GM21717 (cell line): Measurements from ENCODE around the gene ANKRD27.
A peak's percentile ranks its signal among the peaks of the same experiment; 100 is the strongest.
"Not testable (repeated sequence)": the region's sequence is repeated elsewhere in the genome, so short reads cannot be mapped to it uniquely, and the experiment has no call there.

Experiments
- ATAC-seq: cut with Tn5 transposase; IDR thresholded peaks from one replicate; pipeline ENCODE4 v1.9.1; 2021; ENCODE audit warnings: mild to moderate bottlenecking, moderate library complexity; ENCODE audit not compliant: unreplicated experiment

ANKRD27 gene

GRCh38 chr19:32674931-32675719, at the start of gene ANKRD27:
Gene ANKRD27, minus strand, starts transcription at chr19:32675180. Its CDS starts 16,165 bp downstream, at chr19:32659015.
- ATAC-seq, result peak; percentile 96

DNA sequence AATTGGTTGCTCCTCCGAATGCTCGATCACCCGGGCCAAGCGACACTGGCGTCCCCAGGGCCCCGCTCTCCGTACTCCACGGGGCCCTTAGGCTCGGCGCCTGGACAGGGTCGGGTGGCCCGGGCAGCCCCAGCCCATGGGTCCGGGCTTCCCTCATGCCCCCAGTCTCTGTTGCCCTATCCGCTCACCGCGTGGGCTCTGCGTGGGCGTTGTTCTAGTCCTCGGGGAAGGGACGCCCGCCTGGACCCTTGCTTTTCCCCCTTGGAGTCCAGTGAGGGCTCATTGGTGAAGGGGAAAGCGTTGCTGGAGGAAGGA, 45.9 kb upstream of the ANKRD27 start:
- ATAC-seq, result no peak

DNA sequence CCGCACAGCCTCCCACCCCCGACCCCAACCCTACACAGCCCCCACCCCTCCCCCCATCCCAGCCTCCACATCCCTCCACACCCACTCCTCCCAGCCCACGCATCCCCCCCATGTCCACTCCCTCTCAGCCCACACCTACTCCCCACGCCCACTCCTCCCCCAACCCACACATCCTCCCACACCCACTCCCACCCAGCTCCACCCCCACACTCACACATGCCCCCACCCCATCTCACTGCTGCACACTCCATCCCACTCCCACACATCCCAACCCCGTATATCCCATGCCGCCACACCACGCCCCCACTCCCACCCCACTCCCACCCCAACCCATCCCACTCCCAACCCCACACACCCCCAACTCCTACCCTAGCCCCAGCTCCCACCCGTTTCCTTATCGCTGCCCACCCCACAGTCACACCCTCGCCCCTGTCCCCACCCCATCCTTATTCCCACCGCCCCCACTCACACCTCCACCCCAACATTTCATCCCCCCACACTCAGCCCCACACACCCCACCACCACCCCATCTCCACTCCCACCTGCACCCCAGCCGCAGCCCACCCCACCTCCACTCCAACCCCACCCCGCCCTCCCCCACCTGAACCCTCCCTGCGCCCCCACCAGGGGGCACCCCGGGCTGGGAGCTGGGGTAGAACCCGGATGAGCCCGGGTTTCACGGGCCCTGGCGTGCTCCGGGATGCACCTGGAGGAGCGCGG, 45.4 kb upstream of the ANKRD27 start:
- no peak for ATAC-seq

DNA sequence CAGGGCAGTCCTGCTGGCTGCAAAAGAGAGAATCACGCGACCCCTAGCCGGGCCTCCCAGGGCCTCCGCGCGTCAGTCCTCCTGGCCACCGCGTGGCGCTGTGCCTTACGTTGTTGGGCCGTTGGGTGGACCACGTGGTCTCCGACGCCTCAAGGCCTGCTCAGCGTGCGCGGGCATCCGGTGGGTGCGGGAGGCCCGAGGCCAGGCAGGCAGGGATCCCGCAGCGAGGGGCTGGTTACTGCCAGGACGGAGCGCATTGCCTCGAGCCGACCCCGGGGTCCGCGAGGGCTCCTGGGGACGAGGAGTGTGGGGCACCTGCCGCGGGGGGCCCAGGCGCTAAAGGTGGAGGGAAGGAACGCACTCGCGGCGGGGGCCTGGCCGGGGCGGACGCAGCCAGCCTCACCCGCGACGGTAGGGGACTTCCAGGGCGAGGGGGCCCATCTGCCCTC, 44.7 kb upstream of the ANKRD27 start, which contains the start of gene TDRD12:
Gene TDRD12, plus strand, starts transcription at position 157 of the 449 bp plus-strand sequence. CDS start 306 bp downstream, outside the sequence.
- ATAC-seq, result no peak

- ATAC-seq, result no peak
These were observed 43.3 kb upstream of the ANKRD27 start for GRCh38 chr19:32718286-32718685.

DNA sequence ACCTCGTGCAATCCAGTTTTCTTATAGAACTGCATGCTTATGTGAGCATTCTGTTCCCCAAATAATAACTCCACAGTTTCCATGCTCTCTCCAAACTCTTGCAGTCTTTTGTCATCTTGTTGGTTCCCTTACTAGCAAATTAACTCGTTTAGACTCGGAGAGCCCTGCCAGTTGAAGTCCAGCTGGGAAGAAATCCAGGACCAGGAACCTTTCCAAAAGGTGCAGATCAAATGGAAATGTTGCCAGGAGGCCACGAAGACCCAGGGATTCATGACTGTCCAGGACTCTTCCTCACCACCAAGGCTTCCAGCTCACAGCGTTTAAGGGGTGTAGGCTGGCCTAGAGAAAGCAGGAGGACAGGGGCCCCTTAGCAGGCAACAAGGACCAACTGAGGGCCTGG, 42.5 kb upstream of the ANKRD27 start:
- no peak for ATAC-seq

GRCh38 chr19:32716203-32716602, 41.2 kb upstream of the ANKRD27 start:
- ATAC-seq, result not testable (repeated sequence)

DNA sequence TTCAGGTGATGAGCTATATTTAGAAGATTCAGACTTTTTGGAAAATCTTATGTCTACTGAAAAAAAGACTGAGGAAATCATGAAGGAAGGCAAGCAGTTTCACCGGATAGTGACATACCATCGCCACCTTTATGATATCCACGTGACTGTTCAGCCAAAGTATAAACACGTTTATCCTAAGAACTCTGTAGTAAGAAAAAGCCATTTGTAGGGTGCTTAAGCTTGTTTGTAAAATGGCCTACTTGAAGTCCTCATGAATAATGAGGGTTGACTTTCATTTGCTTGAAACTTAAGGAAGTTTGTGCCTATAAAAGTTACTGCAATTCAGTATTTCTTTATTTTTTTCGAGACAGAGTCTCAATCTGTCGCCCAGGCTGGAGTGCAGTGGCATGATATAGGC, 36.8 kb upstream of the ANKRD27 start:
- no peak for ATAC-seq

DNA sequence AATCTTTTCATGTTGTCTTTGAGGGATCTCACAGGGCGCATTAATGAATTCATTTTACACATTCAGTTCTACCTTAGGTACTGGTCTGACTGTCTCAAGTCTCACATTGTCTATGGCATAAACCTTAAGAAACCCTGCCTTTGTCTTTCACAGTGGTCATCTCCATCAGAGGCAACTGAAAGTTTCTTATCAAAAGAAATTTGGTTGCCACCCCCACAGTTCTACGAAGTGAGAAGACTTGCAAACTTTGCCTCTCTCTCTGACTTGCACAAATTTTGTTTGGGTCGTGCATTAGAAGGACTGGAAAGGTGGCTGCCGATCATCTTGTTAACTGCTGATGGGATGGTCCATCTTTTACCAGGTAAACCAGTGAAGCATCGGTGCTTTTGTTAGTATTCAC, 34.1 kb upstream of the ANKRD27 start:
- no peak for ATAC-seq

GRCh38 chr19:32708457-32708856, 33.5 kb upstream of the ANKRD27 start:
- ATAC-seq, result no peak

DNA sequence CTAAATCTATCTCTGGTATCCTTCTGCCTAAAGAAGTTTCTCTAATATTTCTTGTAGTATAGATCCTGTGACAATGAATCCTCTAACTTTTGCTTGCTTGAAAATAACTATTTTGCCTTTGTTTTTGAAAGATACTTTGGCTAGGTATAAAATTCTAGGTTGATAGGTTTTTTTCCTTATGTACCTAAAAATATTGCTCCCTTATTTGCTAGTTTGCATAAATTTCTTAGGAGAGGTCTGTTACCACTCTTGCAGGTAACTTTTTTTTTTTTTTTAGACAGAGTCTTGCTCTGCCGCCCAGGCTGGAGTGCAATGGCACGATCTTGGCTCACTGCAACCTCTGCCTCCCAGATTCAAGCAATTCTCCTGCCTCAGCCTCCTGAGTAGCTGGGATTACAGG, 29.0 kb upstream of the ANKRD27 start:
- not testable (repeated sequence) for ATAC-seq

DNA sequence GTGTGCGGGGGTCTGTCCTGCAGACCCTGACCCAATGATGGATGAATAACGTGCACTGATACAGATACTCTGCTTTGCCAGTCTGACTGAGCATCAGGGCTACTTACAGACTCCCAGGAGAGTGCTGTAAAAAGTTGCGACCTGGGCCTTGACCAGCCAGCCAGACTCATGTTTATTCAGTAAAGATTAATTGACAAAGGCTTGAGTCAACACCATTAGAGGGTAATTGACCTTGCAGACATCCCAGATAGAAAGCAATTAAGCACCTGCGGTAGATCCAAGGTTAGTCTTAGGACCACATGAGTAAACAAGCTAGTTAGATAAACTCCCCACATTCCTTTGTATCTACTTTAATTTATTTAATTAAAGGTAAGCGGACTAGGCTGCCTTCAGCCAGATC, 27.0 kb upstream of the ANKRD27 start:
- no peak for ATAC-seq

DNA sequence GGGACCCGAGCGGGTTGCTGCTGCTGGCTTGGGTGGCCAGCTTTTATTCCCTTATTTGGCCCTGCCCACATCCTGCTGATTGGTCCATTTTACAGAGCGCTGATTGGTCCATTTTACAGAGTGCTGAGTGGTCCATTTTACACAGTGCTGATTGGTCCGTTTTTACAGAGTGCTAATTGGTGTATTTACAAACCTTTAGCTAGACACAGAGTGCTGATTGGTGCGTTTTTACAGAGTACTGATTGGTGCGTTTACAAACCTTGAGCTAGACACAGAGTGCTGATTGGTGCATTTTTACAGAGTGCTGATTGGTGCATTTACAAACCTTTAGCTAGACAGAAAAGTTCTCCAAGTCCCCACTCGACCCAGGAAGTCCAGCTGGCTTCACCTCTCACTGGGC, 25.1 kb upstream of the ANKRD27 start:
- not testable (repeated sequence) for ATAC-seq

DNA sequence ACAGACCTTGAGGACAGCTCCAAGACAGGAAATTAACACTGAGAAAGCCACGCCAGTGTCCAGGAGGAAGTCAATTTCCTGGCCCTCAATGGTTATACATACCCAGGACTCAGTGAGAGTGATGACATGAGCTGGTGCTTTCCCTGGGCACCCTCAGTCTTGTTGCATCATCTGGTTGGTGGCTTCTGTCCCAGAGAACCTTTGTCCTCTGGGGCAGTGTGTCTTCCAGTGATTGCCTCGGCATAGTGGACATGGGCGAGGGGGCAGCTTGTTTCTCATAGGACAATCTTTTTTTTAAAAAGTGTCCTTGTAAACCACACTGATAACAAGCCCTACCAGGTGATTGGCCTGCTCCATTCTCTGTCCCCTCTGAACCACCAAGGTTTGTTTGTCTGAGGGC, 21.8 kb upstream of the ANKRD27 start:
- ATAC-seq, result not testable (repeated sequence)

- not testable (repeated sequence) for ATAC-seq
These were observed 20.5 kb upstream of the ANKRD27 start for GRCh38 chr19:32695506-32695905.

GRCh38 chr19:32694851-32695250, 19.9 kb upstream of the ANKRD27 start:
- not testable (repeated sequence) for ATAC-seq

GRCh38 chr19:32694316-32694715, 19.3 kb upstream of the ANKRD27 start:
- ATAC-seq, result not testable (repeated sequence)

GRCh38 chr19:32693151-32694108, 18.4 kb upstream of the ANKRD27 start:
- not testable (repeated sequence) for ATAC-seq

GRCh38 chr19:32692727-32693061, 17.7 kb upstream of the ANKRD27 start:
- peak; percentile 6 for ATAC-seq

DNA sequence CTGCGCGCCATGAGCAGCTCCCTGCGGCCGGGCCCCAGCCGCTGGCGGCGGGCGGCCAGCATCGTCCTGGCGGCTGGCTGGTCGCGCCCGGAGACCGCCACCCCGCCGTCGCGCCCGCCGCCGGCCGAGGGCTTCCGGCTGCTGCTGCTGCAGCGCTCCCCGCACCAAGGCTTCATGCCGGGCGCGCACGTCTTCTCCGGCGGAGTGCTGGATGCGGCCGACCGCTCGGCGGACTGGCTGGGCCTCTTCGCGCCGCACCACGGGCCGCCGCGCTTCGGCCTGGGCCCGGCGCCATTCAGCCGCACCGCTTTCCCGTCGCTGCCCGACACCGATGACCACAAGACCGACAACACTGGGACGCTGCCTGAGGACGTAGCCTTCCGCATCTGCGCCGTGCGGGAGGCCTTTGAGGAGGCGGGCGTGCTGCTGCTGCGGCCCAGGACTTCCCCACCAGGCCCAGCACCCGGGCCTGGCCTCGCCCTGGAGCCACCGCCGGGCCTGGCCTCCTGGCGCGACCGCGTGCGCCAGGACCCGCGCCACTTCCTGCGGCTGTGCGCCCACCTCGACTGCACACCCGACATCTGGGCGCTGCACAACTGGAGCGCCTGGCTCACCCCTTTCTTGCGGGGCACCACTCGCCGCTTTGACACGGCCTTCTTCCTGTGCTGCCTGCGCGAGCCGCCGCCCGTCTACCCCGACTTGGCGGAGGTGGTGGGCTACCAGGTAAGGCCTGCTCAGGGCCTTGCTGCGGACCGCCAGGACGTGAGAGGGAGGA, 17.2 kb upstream of the ANKRD27 start:
- peak; percentile 55 for ATAC-seq
